ENCODE data around the gene ANKRD18A.

GRCh38 chr9:38634315-38634714, 13.9 kb upstream of the ANKRD18A start:
- TF ChIP-seq POLR2AphosphoS5 (IDR thresholded peaks at IDR 0.05; ENCODE audit: low read depth, low read length) (no peak), SPI1 (IDR thresholded peaks at IDR 0.05; ENCODE audit: low read depth, low read length) (no peak)

All from GM12891 (cell line).